OCI-LY1 (cell line): ENCODE data around the gene SATB1.

Experiments
- H2AFZ ChIP-seq: fragments of 200-600 bp; sonication (generic), shearing (Covaris generic); 2 replicates; pipeline ENCODE4 v1.6.0; 2014; ENCODE audit warnings: antibody characterized with exemption, mild to moderate bottlenecking, low read length
- H3F3A ChIP-seq: fragments of 200-600 bp; sonication (generic), shearing (Covaris generic); 2 replicates; pipeline ENCODE4 v1.6.0; 2014; ENCODE audit warnings: mild to moderate bottlenecking, antibody characterized with exemption, low read length, moderate library complexity; ENCODE audit not compliant: insufficient read depth
- H3K27ac ChIP-seq: fragments of 200-600 bp; sonication (generic); 2 replicates; pipeline ENCODE4 v1.5.1; 2014; ENCODE audit warnings: low read length, mixed run types, mild to moderate bottlenecking, low read depth; ENCODE audit not compliant: poor library complexity, severe bottlenecking
- H3K27me3 ChIP-seq: fragments of 200-600 bp; sonication (generic); 2 replicates; pipeline ENCODE4 v1.6.0; 2014; ENCODE audit warnings: antibody characterized with exemption, mild to moderate bottlenecking, low read length, moderate library complexity; ENCODE audit not compliant: insufficient read depth
- H3K36me3 ChIP-seq: fragments of 200-600 bp; sonication (generic); 2 replicates; pipeline ENCODE4 v1.6.1; 2014; ENCODE audit warnings: mild to moderate bottlenecking, antibody characterized with exemption, low read length, moderate library complexity, mixed read lengths; ENCODE audit not compliant: insufficient read depth
- H3K4me1 ChIP-seq: fragments of 200-600 bp; sonication (generic); 2 replicates; pipeline ENCODE4 v1.5.1; 2014; ENCODE audit warnings: mild to moderate bottlenecking, low read length, moderate library complexity; ENCODE audit not compliant: insufficient read depth, severe bottlenecking
- H3K4me2 ChIP-seq: fragments of 200-600 bp; sonication (generic), shearing (Covaris generic); 2 replicates; pipeline ENCODE4 v1.6.1; 2014; ENCODE audit warnings: low read length
- H3K4me3 ChIP-seq: fragments of 200-600 bp; sonication (generic); 2 replicates; pipeline ENCODE4 v1.5.1; 2014; ENCODE audit warnings: low read length, low read depth, mild to moderate bottlenecking, mixed read lengths; ENCODE audit not compliant: poor library complexity, severe bottlenecking
- H3K79me2 ChIP-seq: fragments of 200-600 bp; shearing (Covaris generic); 2 replicates; pipeline ENCODE4 v1.6.1; 2016; ENCODE audit warnings: mixed run types, low read length, mixed read lengths; ENCODE audit not compliant: insufficient read depth
- H3K9ac ChIP-seq: fragments of 200-600 bp; sonication (generic), shearing (Covaris generic); 2 replicates; pipeline ENCODE4 v1.6.1; 2014; ENCODE audit warnings: mild to moderate bottlenecking, low read length, mixed read lengths
- H3K9me2 ChIP-seq: fragments of 200-600 bp; sonication (generic), shearing (Covaris generic); 2 replicates; pipeline ENCODE4 v1.6.1; 2014; ENCODE audit warnings: low read depth, mild to moderate bottlenecking, low read length, mixed read lengths
- H3K9me3 ChIP-seq: fragments of 200-600 bp; shearing (Covaris generic); 2 replicates; pipeline ENCODE4 v1.6.1; 2014; ENCODE audit warnings: low read length, mixed read lengths
- H4K20me1 ChIP-seq: fragments of 200-600 bp; sonication (generic), shearing (Covaris generic); 2 replicates; pipeline ENCODE4 v1.6.0; 2016; ENCODE audit warnings: mild to moderate bottlenecking, low read length; ENCODE audit not compliant: insufficient read depth
- EZH2 ChIP-seq: fragments of 200-600 bp; sonication (generic), shearing (Covaris generic); IDR thresholded peaks from 2 replicates; pipeline ENCODE4 v1.8.0; 2017; ENCODE audit warnings: borderline replicate concordance, mixed run types, mild to moderate bottlenecking, antibody characterized with exemption, low read length, moderate library complexity, mixed read lengths
- TF ChIP-seq, protein P1 (sequence below): fragments of 200-600 bp; sonication (generic), shearing (Covaris generic); IDR thresholded peaks from 2 replicates; pipeline ENCODE4 v1.5.1; 2017; ENCODE audit warnings: mild to moderate bottlenecking, antibody characterized with exemption, low read length, moderate library complexity, mixed read lengths

Gene SATB1

GRCh38 chr3:18403061-18403460, 22.1 kb downstream of the SATB1 start:
- Histone ChIP-seq H3K9ac (no peak overlapping the region), H3K27ac (no peak overlapping the region), H3K9me3 (no peaks in the 10 kb centered on the region), H2AFZ (no peak overlapping the region), H3K36me3 (no peaks in the 10 kb centered on the region), H3K4me2 (no peak overlapping the region), H3K4me3 (no peak overlapping the region), H3F3A (no peaks in the 10 kb centered on the region), H3K4me1 (no peaks in the 10 kb centered on the region), H4K20me1 (no peaks in the 10 kb centered on the region), H3K9me2 (no peaks in the 10 kb centered on the region), H3K27me3 (no peaks in the 10 kb centered on the region), H3K79me2 (no peaks in the 10 kb centered on the region)
- TF ChIP-seq EZH2, result no peak
- TF ChIP-seq, protein P1, sequence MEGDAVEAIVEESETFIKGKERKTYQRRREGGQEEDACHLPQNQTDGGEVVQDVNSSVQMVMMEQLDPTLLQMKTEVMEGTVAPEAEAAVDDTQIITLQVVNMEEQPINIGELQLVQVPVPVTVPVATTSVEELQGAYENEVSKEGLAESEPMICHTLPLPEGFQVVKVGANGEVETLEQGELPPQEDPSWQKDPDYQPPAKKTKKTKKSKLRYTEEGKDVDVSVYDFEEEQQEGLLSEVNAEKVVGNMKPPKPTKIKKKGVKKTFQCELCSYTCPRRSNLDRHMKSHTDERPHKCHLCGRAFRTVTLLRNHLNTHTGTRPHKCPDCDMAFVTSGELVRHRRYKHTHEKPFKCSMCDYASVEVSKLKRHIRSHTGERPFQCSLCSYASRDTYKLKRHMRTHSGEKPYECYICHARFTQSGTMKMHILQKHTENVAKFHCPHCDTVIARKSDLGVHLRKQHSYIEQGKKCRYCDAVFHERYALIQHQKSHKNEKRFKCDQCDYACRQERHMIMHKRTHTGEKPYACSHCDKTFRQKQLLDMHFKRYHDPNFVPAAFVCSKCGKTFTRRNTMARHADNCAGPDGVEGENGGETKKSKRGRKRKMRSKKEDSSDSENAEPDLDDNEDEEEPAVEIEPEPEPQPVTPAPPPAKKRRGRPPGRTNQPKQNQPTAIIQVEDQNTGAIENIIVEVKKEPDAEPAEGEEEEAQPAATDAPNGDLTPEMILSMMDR, result no peak

DNA sequence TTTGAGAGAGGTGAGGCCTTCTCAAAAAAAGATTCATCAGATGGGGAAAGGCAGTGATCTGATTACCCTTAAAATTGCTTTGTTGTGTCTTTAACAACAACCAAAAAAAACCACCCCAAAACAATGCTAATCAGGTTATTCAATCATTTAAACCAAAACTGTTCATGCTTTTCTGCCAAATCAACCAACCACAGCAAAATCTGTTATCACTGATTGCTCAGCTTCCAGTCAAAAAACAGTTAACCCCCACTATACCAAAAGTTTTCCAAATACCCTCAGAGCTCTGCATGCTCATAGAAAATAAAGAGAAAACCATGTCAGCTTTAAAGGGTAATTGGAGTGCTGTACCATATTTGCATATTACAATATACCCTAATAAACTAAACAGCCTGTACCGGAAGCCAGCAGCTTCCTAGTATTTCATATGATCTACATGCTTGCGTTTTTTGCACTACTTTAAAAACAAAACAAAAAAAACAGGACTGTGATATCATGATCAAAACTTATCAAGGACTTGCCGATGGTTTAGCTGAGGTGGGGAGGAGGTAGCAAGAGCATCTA, 22.8 kb downstream of the SATB1 start:
- TF ChIP-seq EZH2, result no peak
- TF ChIP-seq, protein P1, result no peak
- no peaks in the 10 kb centered on the region for H3F3A ChIP-seq
- no peaks in the 10 kb centered on the region for H3K27me3 ChIP-seq
- H4K20me1 ChIP-seq, result no peaks in the 10 kb centered on the region
- H3K9me3 ChIP-seq, result no peaks in the 10 kb centered on the region
- H3K4me3 ChIP-seq, result no peak overlapping the region
- no peak overlapping the region for H3K4me2 ChIP-seq
- H3K9ac ChIP-seq, result no peak overlapping the region
- H3K27ac ChIP-seq, result no peak overlapping the region
- no peak overlapping the region for H2AFZ ChIP-seq
- no peaks in the 10 kb centered on the region for H3K36me3 ChIP-seq
- H3K79me2 ChIP-seq, result no peaks in the 10 kb centered on the region
- no peaks in the 10 kb centered on the region for H3K4me1 ChIP-seq
- no peaks in the 10 kb centered on the region for H3K9me2 ChIP-seq

GRCh38 chr3:18401300-18401961, 23.7 kb downstream of the SATB1 start:
- Histone ChIP-seq H3K27ac (no peak overlapping the region), H3F3A (no peaks in the 10 kb centered on the region), H4K20me1 (no peaks in the 10 kb centered on the region), H3K4me1 (no peaks in the 10 kb centered on the region), H3K9me2 (no peaks in the 10 kb centered on the region), H3K79me2 (no peaks in the 10 kb centered on the region), H3K4me3 (no peak overlapping the region), H3K4me2 (no peak overlapping the region), H3K9me3 (no peaks in the 10 kb centered on the region), H3K27me3 (no peaks in the 10 kb centered on the region), H3K36me3 (peaks cover 5% of the 10 kb centered on the region; the same call in 1 of the 2 replicates), H2AFZ (no peak overlapping the region), H3K9ac (no peak overlapping the region)
- no peak for TF ChIP-seq EZH2
- TF ChIP-seq, protein P1, result no peak
